NCI-H128 (cell line): ENCODE results near the gene IRF2.
"Not testable (repeated sequence)": the region's sequence is repeated elsewhere in the genome, so short reads cannot be mapped to it uniquely, and the experiment has no call there.

Source experiments
- DNase-seq: peaks from one replicate; lab custom pipeline; 2025; ENCODE audit not compliant: unreplicated experiment; lab: John Stamatoyannopoulos, UW

Gene IRF2

GRCh38 chr4:184392748-184393559 lies 81.4 kb downstream of the IRF2 start:
- no peak for DNase-seq

- DNase-seq = no peak
Observed at GRCh38 chr4:184392316-184392715, 82.0 kb downstream of the IRF2 start.

GRCh38 chr4:184389978-184390900 lies 84.1 kb downstream of the IRF2 start:
- no peak for DNase-seq

- no peak for DNase-seq
Observed at GRCh38 chr4:184388106-184388505, 86.2 kb downstream of the IRF2 start.

GRCh38 chr4:184387351-184387750 lies 87.0 kb downstream of the IRF2 start:
- no peak for DNase-seq

- no peak for DNase-seq
Observed at GRCh38 chr4:184386271-184386781, 88.0 kb downstream of the IRF2 start.

GRCh38 chr4:184385705-184386141 lies 88.6 kb downstream of the IRF2 start:
- no peak for DNase-seq

GRCh38 chr4:184384810-184385557 lies 89.4 kb downstream of the IRF2 start:
- DNase-seq = no peak

GRCh38 chr4:184384056-184384809 lies 90.1 kb downstream of the IRF2 start:
- DNase-seq = no peak

- no peak for DNase-seq
Observed at GRCh38 chr4:184383497-184384055, 90.8 kb downstream of the IRF2 start.

GRCh38 chr4:184382189-184382846 lies 92.0 kb downstream of the IRF2 start:
- DNase-seq = no peak

- no peak for DNase-seq
Observed at GRCh38 chr4:184380707-184381106, 93.6 kb downstream of the IRF2 start.

GRCh38 chr4:184380214-184380613 lies 94.1 kb downstream of the IRF2 start:
- not testable (repeated sequence) for DNase-seq

- no peak for DNase-seq
Observed at GRCh38 chr4:184376923-184377322, 97.4 kb downstream of the IRF2 start.

- DNase-seq = no peak
Observed at GRCh38 chr4:184376126-184376838, 98.1 kb downstream of the IRF2 start.

GRCh38 chr4:184375623-184376022 lies 98.7 kb downstream of the IRF2 start:
- not testable (repeated sequence) for DNase-seq

GRCh38 chr4:184375027-184375426 lies 99.3 kb downstream of the IRF2 start:
- DNase-seq = no peak

GRCh38 chr4:184373886-184374405 lies 100.4 kb downstream of the IRF2 start:
- no peak for DNase-seq

- DNase-seq = no peak
Observed at GRCh38 chr4:184371390-184371787, 103.0 kb downstream of the IRF2 start.
